Mesothelial cell of epicardium (in vitro differentiated cells): ENCODE data around the gene FRMPD4. TPM values are rescaled to one million over a fixed set of nuclear protein-coding genes. Genes with fewer than 3 reads are reported as not detected.

Source experiments
- DNase-seq, 2 experiments: peaks; one replicate each; pipeline ENCODE4 v3.0.0; 2021; ENCODE audit warnings: low spot score in 2 of 2; ENCODE audit not compliant: unreplicated experiment in 2 of 2
- H3K27ac Mint-ChIP-seq: 2 replicates; pipeline ENCODE4 v1.8.0; 2021; ENCODE audit warnings: mixed read lengths
- H3K27me3 Mint-ChIP-seq: 2 replicates; pipeline ENCODE4 v1.8.0; 2021; ENCODE audit warnings: low read depth, mixed read lengths
- H3K36me3 Mint-ChIP-seq: 2 replicates; pipeline ENCODE4 v1.8.0; 2021; ENCODE audit warnings: mixed read lengths
- H3K4me1 Mint-ChIP-seq: 2 replicates; pipeline ENCODE4 v1.8.0; 2021; ENCODE audit warnings: mixed read lengths
- H3K4me3 Mint-ChIP-seq: 2 replicates; pipeline ENCODE4 v1.8.0; 2021; ENCODE audit warnings: mild to moderate bottlenecking, moderate library complexity, mixed read lengths
- H3K9me3 Mint-ChIP-seq: 2 replicates; pipeline ENCODE4 v1.8.0; 2021; ENCODE audit warnings: mixed read lengths
- CTCF ChIP-seq: fragments of 200-600 bp; sonication (generic); IDR thresholded peaks from one replicate; pipeline ENCODE4 v1.5.0; 2021; ENCODE audit warnings: antibody characterized with exemption; ENCODE audit not compliant: unreplicated experiment
- total RNA-seq: library from RNA; stranded (reverse); gene quantifications from 3 replicates; pipeline ENCODE4 v1.2.1, GENCODE V29; 2021

FRMPD4 gene
- total RNA-seq, 1 donor from 2014 or later = not detected

- Mint-ChIP-seq H3K9me3 (peaks cover 41% of the 10 kb centered on the region), H3K4me3 (no peak overlapping the region), H3K36me3 (no peaks in the 10 kb centered on the region), H3K4me1 (no peaks in the 10 kb centered on the region), H3K27ac (no peak overlapping the region), H3K27me3 (no peaks in the 10 kb centered on the region)
- no peak for DNase-seq
- no peak for TF ChIP-seq CTCF
Observed at GRCh38 chrX:12480956-12481355, 342.7 kb downstream of the FRMPD4 start.

- no peak overlapping the region for H3K4me3 Mint-ChIP-seq
- H3K4me1 Mint-ChIP-seq = no peaks in the 10 kb centered on the region
- no peaks in the 10 kb centered on the region for H3K27me3 Mint-ChIP-seq
- no peak for TF ChIP-seq CTCF
- peaks cover 46% of the 10 kb centered on the region for H3K9me3 Mint-ChIP-seq
- H3K27ac Mint-ChIP-seq = no peak overlapping the region
- DNase-seq = no peak
- no peaks in the 10 kb centered on the region for H3K36me3 Mint-ChIP-seq
Observed at GRCh38 chrX:12488220-12488619, 349.9 kb downstream of the FRMPD4 start.

DNA sequence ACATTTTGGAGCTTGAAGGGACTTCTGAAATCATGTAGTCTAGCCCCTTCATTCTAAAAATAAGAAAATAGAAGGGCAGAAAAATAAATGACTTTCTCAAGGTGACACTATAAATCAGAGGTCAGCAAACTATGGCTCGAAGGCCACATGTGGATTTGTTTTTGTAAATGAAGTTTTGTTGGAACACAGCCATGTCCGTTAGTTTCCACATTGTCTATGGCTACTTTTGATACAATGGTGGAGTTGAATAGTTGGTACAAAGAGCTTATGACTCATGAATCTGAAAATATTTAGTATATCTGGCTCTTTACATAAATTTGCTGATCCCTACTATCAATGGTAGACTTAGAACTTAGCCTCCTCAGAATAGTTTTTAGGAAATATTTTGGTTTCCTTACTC, 350.5 kb downstream of the FRMPD4 start:
- Mint-ChIP-seq H3K27me3 (no peaks in the 10 kb centered on the region), H3K36me3 (no peaks in the 10 kb centered on the region), H3K27ac (no peak overlapping the region), H3K4me3 (no peak overlapping the region), H3K9me3 (peaks cover 46% of the 10 kb centered on the region), H3K4me1 (no peaks in the 10 kb centered on the region)
- TF ChIP-seq CTCF = no peak
- no peak for DNase-seq

DNA sequence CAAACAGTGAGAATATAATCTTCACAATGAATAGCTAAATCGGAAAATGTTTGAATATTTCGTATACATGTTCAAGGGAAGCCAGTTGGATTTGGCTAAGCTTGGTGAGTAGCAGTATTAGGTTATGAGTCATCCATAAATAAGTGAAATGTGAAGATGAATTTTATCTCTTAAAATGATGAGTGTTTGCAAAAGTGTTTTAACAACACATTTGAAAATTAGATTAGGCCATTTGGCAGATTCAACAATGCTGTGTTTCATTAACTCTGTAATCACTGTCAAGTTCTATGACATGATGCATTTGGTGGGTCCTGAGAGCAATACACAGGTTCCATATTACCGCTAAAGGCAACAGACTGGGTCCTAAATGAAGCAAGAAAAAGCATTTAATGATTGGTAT, 351.1 kb downstream of the FRMPD4 start:
- TF ChIP-seq CTCF = no peak

GRCh38 chrX:12494400-12495138, 356.3 kb downstream of the FRMPD4 start:
- no peak for DNase-seq
- no peak overlapping the region for H3K4me3 Mint-ChIP-seq
- peaks cover 19% of the 10 kb centered on the region for H3K9me3 Mint-ChIP-seq
- no peaks in the 10 kb centered on the region for H3K27me3 Mint-ChIP-seq
- TF ChIP-seq CTCF = no peak
- H3K27ac Mint-ChIP-seq = no peak overlapping the region
- H3K36me3 Mint-ChIP-seq = no peaks in the 10 kb centered on the region
- H3K4me1 Mint-ChIP-seq = no peaks in the 10 kb centered on the region

More for the DNA sequence above, 351.1 kb downstream of the FRMPD4 start:
- H3K4me1 Mint-ChIP-seq = no peaks in the 10 kb centered on the region
- peaks cover 50% of the 10 kb centered on the region for H3K9me3 Mint-ChIP-seq
- H3K36me3 Mint-ChIP-seq = no peaks in the 10 kb centered on the region
- no peak for DNase-seq
- H3K27me3 Mint-ChIP-seq = no peaks in the 10 kb centered on the region
- H3K27ac Mint-ChIP-seq = no peak overlapping the region
- no peak overlapping the region for H3K4me3 Mint-ChIP-seq
